GM19397 (cell line): Measurements from ENCODE around the gene CD84.
"Not testable (repeated sequence)": the region's sequence is repeated elsewhere in the genome, so short reads cannot be mapped to it uniquely, and the experiment has no call there.

Experiments
- ATAC-seq: cut with Tn5 transposase; IDR thresholded peaks from one replicate; pipeline ENCODE4 v1.9.1; 2021; ENCODE audit warnings: mild to moderate bottlenecking, moderate library complexity; ENCODE audit not compliant: unreplicated experiment

The CD84 gene

GRCh38 chr1:160579216-160579701 lies at the start of gene CD84:
CD84 (minus strand) TSS chr1:160579496; CDS start chr1:160579437, 59 bp downstream.
- no peak for ATAC-seq

- no peak for ATAC-seq
Measured at GRCh38 chr1:160628799-160629263, 49.5 kb upstream of the CD84 start.

- not testable (repeated sequence) for ATAC-seq
Measured at GRCh38 chr1:160627677-160628289, 48.5 kb upstream of the CD84 start.

- ATAC-seq = no peak
Measured at GRCh38 chr1:160626509-160627342, 47.4 kb upstream of the CD84 start.

GRCh38 chr1:160625725-160626498 lies 46.6 kb upstream of the CD84 start:
- ATAC-seq = no peak

- ATAC-seq = no peak
Measured at GRCh38 chr1:160625321-160625720, 46.0 kb upstream of the CD84 start.

GRCh38 chr1:160624464-160624863 lies 45.2 kb upstream of the CD84 start:
- no peak for ATAC-seq

GRCh38 chr1:160623862-160624261 lies 44.6 kb upstream of the CD84 start:
- no peak for ATAC-seq

- ATAC-seq = no peak
Measured at GRCh38 chr1:160623227-160623633, 43.9 kb upstream of the CD84 start.

GRCh38 chr1:160622501-160623226 lies 43.4 kb upstream of the CD84 start:
- ATAC-seq = no peak

- ATAC-seq = no peak
Measured at GRCh38 chr1:160621633-160622413, 42.5 kb upstream of the CD84 start.

- no peak for ATAC-seq
Measured at GRCh38 chr1:160620942-160621632, 41.8 kb upstream of the CD84 start.

GRCh38 chr1:160619742-160620277 lies 40.5 kb upstream of the CD84 start:
- no peak for ATAC-seq

- no peak for ATAC-seq
Measured at GRCh38 chr1:160618763-160619274, 39.5 kb upstream of the CD84 start.

GRCh38 chr1:160618327-160618726 lies 39.0 kb upstream of the CD84 start:
- ATAC-seq = no peak

GRCh38 chr1:160615660-160616059 lies 36.4 kb upstream of the CD84 start:
- no peak for ATAC-seq

- no peak for ATAC-seq
Measured at GRCh38 chr1:160614410-160614809, 35.1 kb upstream of the CD84 start.

- ATAC-seq = no peak
Measured at GRCh38 chr1:160612613-160613218, 33.4 kb upstream of the CD84 start.
